ENCODE results near the gene CA4.
"Not testable (repeated sequence)": the region's sequence is repeated elsewhere in the genome, so short reads cannot be mapped to it uniquely, and the experiment has no call there.

- TF ChIP-seq ZBTB20, ZNF707 (tag by site-specific recombination; IDR thresholded peaks at IDR 0.05): not testable (repeated sequence)
- TF ChIP-seq, protein P1, sequence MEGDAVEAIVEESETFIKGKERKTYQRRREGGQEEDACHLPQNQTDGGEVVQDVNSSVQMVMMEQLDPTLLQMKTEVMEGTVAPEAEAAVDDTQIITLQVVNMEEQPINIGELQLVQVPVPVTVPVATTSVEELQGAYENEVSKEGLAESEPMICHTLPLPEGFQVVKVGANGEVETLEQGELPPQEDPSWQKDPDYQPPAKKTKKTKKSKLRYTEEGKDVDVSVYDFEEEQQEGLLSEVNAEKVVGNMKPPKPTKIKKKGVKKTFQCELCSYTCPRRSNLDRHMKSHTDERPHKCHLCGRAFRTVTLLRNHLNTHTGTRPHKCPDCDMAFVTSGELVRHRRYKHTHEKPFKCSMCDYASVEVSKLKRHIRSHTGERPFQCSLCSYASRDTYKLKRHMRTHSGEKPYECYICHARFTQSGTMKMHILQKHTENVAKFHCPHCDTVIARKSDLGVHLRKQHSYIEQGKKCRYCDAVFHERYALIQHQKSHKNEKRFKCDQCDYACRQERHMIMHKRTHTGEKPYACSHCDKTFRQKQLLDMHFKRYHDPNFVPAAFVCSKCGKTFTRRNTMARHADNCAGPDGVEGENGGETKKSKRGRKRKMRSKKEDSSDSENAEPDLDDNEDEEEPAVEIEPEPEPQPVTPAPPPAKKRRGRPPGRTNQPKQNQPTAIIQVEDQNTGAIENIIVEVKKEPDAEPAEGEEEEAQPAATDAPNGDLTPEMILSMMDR (tag by site-specific recombination; IDR thresholded peaks at IDR 0.05): not testable (repeated sequence)
- TF ChIP-seq, protein P2, sequence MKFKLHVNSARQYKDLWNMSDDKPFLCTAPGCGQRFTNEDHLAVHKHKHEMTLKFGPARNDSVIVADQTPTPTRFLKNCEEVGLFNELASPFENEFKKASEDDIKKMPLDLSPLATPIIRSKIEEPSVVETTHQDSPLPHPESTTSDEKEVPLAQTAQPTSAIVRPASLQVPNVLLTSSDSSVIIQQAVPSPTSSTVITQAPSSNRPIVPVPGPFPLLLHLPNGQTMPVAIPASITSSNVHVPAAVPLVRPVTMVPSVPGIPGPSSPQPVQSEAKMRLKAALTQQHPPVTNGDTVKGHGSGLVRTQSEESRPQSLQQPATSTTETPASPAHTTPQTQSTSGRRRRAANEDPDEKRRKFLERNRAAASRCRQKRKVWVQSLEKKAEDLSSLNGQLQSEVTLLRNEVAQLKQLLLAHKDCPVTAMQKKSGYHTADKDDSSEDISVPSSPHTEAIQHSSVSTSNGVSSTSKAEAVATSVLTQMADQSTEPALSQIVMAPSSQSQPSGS (tag by site-specific recombination; IDR thresholded peaks at IDR 0.05; ENCODE audit: low read depth): not testable (repeated sequence)
These were observed 40.3 kb downstream of the CA4 start for GRCh38 chr17:60190032-60190431.

Measured in HEK293 (cell line).